Choroid plexus epithelial cell (primary cell): Measurements from ENCODE around the gene FAM210A.

ENCODE experiments used
- DNase-seq: peaks from one replicate; pipeline ENCODE4 v3.0.0-alpha.2; 2010; ENCODE audit warnings: low read depth
- H3K4me3 ChIP-seq: 2 replicates; pipeline ENCODE4 v1.5.1; 2011; ENCODE audit warnings: low read depth, mild to moderate bottlenecking, control low read depth, low read length, moderate library complexity
- TF ChIP-seq, protein P1 (sequence below): conservative IDR thresholded peaks from 2 replicates; pipeline ENCODE4 v1.5.1; 2011; ENCODE audit warnings: low read depth, mild to moderate bottlenecking, control low read depth, inconsistent platforms, low read length, moderate library complexity

Gene FAM210A

DNA sequence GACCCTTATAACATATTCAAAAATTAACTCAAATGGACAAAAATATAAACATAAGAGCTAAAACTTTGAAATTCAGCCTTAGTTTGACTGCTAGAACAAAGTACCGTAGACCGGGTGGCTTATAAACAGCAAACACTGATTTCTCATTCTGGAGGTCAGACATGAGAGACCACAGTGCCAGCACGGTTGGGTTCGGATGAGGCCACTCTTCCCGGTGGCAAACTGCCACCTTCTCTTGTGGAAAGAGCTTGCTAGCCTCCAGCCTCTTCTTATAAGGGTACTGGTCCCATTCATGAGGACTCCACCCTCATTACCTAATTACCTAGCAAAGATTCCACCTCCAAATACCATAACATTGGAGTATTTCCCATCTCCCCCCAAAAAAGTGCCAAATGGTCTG lies 91.3 kb downstream of the FAM210A start:
- TF ChIP-seq, protein P1, sequence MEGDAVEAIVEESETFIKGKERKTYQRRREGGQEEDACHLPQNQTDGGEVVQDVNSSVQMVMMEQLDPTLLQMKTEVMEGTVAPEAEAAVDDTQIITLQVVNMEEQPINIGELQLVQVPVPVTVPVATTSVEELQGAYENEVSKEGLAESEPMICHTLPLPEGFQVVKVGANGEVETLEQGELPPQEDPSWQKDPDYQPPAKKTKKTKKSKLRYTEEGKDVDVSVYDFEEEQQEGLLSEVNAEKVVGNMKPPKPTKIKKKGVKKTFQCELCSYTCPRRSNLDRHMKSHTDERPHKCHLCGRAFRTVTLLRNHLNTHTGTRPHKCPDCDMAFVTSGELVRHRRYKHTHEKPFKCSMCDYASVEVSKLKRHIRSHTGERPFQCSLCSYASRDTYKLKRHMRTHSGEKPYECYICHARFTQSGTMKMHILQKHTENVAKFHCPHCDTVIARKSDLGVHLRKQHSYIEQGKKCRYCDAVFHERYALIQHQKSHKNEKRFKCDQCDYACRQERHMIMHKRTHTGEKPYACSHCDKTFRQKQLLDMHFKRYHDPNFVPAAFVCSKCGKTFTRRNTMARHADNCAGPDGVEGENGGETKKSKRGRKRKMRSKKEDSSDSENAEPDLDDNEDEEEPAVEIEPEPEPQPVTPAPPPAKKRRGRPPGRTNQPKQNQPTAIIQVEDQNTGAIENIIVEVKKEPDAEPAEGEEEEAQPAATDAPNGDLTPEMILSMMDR, result no peak
- DNase-seq, result no peak
- H3K4me3 ChIP-seq, result no peak overlapping the region

DNA sequence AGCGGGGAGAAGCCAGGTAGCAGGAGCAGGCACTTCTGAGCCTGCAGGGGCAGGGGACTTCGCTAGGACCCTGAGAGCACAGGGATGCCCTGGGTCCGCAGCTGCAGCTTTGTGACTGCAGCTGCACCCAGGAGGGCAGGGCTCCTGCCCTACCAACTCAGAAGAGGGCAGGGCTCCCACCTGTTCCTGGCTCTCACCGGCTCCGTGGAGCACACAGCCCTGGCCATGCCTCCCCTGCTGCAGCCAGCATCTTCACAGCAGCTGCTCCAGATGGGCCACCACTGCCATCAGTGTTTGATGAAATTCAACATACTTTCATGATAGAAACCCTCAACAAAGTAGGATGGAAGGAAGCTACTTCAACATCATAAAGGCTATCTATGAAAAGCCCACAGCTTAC lies 92.7 kb downstream of the FAM210A start:
- H3K4me3 ChIP-seq, result no peak overlapping the region
- no peak for DNase-seq
- TF ChIP-seq, protein P1, result no peak

DNA sequence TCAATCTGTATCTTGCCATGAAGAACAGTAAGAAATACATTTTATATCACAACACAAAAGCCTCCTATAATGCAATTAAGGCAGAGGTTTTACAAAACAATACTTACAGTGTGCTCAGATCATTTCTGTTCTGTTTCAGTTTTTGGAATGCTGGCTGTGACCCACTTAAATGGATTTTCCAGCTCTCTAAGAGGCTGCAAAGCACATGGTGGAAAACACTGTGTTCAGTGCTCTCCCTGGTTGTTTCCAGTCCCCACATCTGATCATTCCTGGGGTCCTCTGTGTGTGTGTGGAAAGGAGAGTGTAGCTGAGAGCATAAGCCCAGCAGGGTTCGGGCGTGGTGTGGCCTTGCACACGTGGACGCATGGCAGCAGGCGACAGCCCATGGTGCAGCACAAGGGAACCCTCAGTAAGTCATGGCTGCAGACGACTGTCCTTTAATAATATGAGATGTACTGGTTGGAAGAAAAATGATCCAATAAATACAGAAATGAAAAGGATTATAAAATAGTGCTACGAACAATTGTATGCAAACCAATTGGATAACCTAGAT lies 95.6 kb downstream of the FAM210A start:
- no peak overlapping the region for H3K4me3 ChIP-seq
- DNase-seq, result no peak
- TF ChIP-seq, protein P1, result no peak

DNA sequence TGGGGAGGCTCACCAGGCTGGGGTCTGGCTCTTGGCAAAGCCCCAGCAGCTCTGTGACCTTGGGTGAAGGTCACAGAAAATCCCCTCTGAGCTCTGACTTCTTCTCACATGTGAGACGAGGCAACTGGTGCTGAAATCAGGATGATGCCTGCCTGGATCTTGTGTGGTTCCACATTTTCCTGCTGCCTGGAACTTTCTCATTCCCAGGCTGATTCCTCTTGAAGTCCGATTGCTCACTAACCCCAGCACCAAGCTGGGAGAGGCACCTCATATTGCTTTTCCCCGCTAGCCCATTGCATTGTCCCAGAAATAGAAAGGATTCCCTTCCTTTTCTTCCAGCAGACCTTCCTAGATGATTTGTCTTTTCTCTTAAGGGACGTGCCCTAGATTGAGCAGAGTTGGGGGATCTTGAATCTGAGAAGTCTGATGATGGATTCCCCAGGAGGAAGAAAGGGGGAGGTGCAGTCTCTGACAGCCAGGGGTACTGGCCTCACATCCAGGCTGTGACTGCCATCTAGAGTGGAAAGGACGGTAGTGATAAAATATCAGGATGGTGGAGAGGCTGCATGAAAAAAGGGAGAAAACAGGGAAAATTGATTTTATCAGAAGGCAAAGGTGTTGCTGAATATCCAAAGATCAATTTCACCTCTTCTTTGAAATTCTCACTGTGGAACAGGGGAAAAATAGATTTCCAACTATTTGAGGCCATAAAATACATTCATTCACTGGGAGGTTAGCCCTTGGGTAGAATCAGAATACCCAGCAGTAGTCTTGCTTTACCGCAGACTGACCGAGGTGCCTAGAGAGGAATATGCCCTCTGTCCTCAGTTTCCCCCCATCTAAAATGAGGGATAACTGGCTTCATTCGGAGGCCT lies 96.3 kb downstream of the FAM210A start:
- no peak overlapping the region for H3K4me3 ChIP-seq
- DNase-seq, result peak; percentile 82
- TF ChIP-seq, protein P1, result peak; percentile 93

DNA sequence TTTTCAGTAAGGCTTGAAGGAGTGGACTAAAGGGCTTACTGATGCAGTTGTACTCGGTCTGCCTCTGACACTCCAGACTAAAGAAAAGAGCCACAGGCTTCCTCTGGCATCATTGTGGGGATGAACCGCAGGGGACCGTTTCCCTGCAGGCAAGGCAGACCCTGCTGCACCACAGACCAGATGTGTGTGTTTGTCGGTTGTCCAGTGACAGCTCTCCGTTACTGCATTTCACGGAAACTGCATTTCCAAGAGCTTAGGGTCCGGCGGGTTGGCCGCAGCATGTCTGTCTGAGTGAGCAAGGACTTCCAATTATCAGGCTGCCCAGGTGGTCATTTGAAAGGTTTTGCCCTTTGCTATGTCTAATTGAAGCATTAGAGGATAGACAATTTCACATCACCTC lies 98.1 kb downstream of the FAM210A start:
- H3K4me3 ChIP-seq, result no peak overlapping the region
- DNase-seq, result no peak
- TF ChIP-seq, protein P1, result no peak

DNA sequence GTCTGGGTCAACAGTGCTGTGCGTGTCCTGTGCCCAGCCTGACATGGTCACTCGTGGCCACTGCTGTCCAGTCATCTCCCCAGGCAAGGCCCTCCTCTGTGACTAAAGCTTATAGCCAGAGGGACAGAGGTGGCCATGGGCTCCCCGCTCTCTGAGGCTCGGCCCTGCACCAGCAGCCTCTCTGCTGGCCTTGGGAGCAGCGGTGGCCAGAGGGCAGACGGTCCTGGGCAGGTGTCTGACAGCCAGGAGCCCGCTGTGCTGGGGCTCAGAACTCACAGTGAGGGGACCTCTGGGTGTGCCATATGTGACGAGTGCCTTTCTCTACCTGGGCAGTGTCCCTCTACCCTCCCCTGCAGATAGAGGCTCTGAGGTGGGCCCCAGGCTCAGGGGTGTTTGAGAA lies 98.7 kb downstream of the FAM210A start:
- no peak for DNase-seq
- TF ChIP-seq, protein P1, result no peak
- H3K4me3 ChIP-seq, result no peak overlapping the region

DNA sequence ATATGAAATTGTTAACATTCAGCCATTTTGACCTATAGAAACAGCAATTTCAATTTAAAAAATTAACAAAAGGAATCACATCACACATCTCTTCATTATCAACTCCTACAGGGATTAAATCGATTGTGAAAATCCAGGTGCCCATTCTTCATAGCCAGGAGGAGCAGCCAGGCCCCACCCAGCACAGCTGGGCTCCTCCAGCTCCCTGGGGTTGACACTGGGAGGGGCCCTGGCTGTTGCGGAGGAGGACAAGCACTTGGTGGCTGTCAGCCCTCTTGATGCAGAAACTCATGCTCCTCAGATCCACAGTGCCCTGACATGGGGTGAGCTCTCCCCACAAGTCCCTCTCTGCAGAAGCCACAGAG lies 99.8 kb downstream of the FAM210A start:
- TF ChIP-seq, protein P1, result no peak
- no peak overlapping the region for H3K4me3 ChIP-seq
- DNase-seq, result no peak
